Liver (tissue), 9 donors: ENCODE results near the gene SHF. TPM values are rescaled to one million over a fixed set of nuclear protein-coding genes. Genes with fewer than 3 reads are reported as not detected.
A peak's percentile ranks its signal among the peaks of the same experiment; 100 is the strongest.

Experiments used
- DNase-seq: peaks from one replicate; pipeline ENCODE4 v3.0.0-alpha.2; 2017; ENCODE audit warnings: low spot score
- H3K27ac ChIP-seq, 2 donors: one replicate each; pipeline ENCODE4 v1.7.0; 2013; ENCODE audit warnings: inconsistent platforms in 2 of 2, low read length in 2 of 2, control low read depth in 1 of 2, low read depth in 1 of 2, mild to moderate bottlenecking in 1 of 2
- H3K27me3 ChIP-seq, 4 donors: one replicate each; pipeline versions ENCODE4 v1.6.1 to v1.7.0; 2013; ENCODE audit warnings: low read length in 3 of 4, inconsistent platforms in 1 of 4, mild to moderate bottlenecking in 1 of 4, moderate library complexity in 1 of 4; ENCODE audit not compliant: control insufficient read depth in 4 of 4, insufficient read depth in 4 of 4
- H3K36me3 ChIP-seq, 4 donors: one replicate each; pipeline versions ENCODE4 v1.6.1 to v1.7.0; 2013; ENCODE audit warnings: low read length in 3 of 4, mild to moderate bottlenecking in 3 of 4, low read depth in 1 of 4, moderate library complexity in 1 of 4; ENCODE audit not compliant: control insufficient read depth in 4 of 4, insufficient read depth in 3 of 4
- H3K4me1 ChIP-seq, 4 donors: one replicate each; pipeline versions ENCODE4 v1.6.1 to v1.7.0; 2013; ENCODE audit warnings: low read length in 3 of 4, mild to moderate bottlenecking in 3 of 4, moderate library complexity in 1 of 4; ENCODE audit not compliant: control insufficient read depth in 4 of 4, insufficient read depth in 4 of 4
- H3K4me3 ChIP-seq, 3 donors: one replicate each; pipeline versions ENCODE4 v1.6.1 to v1.7.0; 2013; ENCODE audit warnings: low read length in 3 of 3, control low read depth in 1 of 3, low read depth in 1 of 3, mild to moderate bottlenecking in 1 of 3
- H3K9ac ChIP-seq, 2 donors: one replicate each; pipeline ENCODE4 v1.7.0; 2013; ENCODE audit warnings: low read length in 2 of 2, mild to moderate bottlenecking in 2 of 2, moderate library complexity in 2 of 2, control low read depth in 1 of 2, low read depth in 1 of 2
- H3K9me3 ChIP-seq, 4 donors: one replicate each; pipeline versions ENCODE4 v1.6.1 to v1.7.0; 2013; ENCODE audit warnings: low read length in 3 of 4; ENCODE audit not compliant: control insufficient read depth in 4 of 4
- EGR1 ChIP-seq, 2 donors: IDR thresholded peaks; 2 replicates each; pipeline ENCODE4 v1.6.1; 2016 to 2018; ENCODE audit warnings: antibody characterized with exemption in 2 of 2, low read depth in 2 of 2
- FOXA2 ChIP-seq: IDR thresholded peaks from 2 replicates; pipeline ENCODE4 v1.6.1; 2016; ENCODE audit warnings: antibody characterized with exemption
- GABPA ChIP-seq, 2 donors: IDR thresholded peaks in 1 of 2; conservative IDR thresholded peaks in 1 of 2; 2 replicates each; pipeline ENCODE4 v1.6.1; 2016; ENCODE audit warnings: antibody characterized with exemption in 2 of 2, mild to moderate bottlenecking in 1 of 2, moderate library complexity in 1 of 2
- HNF4A ChIP-seq, 2 donors: conservative IDR thresholded peaks; 2 replicates each; pipeline ENCODE4 v1.6.1; 2016; ENCODE audit warnings: antibody characterized with exemption in 2 of 2, mild to moderate bottlenecking in 2 of 2
- HNF4G ChIP-seq: IDR thresholded peaks from 2 replicates; pipeline ENCODE4 v1.6.1; 2016; ENCODE audit warnings: antibody characterized with exemption
- JUND ChIP-seq, 2 donors: IDR thresholded peaks; 2 replicates each; pipeline ENCODE4 v1.6.1; 2016; ENCODE audit warnings: antibody characterized with exemption in 2 of 2
- NR2F2 ChIP-seq: IDR thresholded peaks from 2 replicates; pipeline ENCODE4 v1.6.1; 2016; ENCODE audit warnings: antibody characterized with exemption
- RAD21 ChIP-seq, 2 donors: IDR thresholded peaks; 2 replicates each; pipeline ENCODE4 v1.6.1; 2016; ENCODE audit warnings: antibody characterized with exemption in 2 of 2, mild to moderate bottlenecking in 2 of 2
- RXRA ChIP-seq, 2 donors: IDR thresholded peaks; 2 replicates each; pipeline ENCODE4 v1.6.1; 2017 to 2018; ENCODE audit warnings: antibody characterized with exemption in 2 of 2, mild to moderate bottlenecking in 1 of 2
- TAF1 ChIP-seq: conservative IDR thresholded peaks from 2 replicates; pipeline ENCODE4 v1.6.1; 2016; ENCODE audit warnings: antibody characterized with exemption, mild to moderate bottlenecking
- WGBS: extraction: QIAGEN DNeasy Blood & Tissue Kit; methylation state at CpG from one replicate; pipeline ENCODE4 v1.1.7; 2013; 5-methylcytosine and 5-hydroxymethylcytosine counted together
- polyA plus RNA-seq, 2 donors: library from polyadenylated mRNA; stranded (reverse) in 1 of 2; unstranded in 1 of 2; fragments of 200-250 nt in 1 of 2; fragments of >200 nt in 1 of 2; fragmentation: Nextera tagmentation in 1 of 2; extraction: Ambion mirVana in 1 of 2; gene quantifications; one replicate each; pipeline versions ENCODE4 v1.2.1 to v1.2.3, GENCODE V29; 2013 to 2015
- total RNA-seq, 2 donors: library from RNA; depleted of rRNA; stranded (reverse); fragments of >200 nt; gene quantifications; one replicate each; pipeline ENCODE4 v1.2.3, GENCODE V29; 2014
- TF ChIP-seq, protein P1 (sequence below): IDR thresholded peaks from 2 replicates; pipeline ENCODE4 v1.6.1; 2016; ENCODE audit warnings: antibody characterized with exemption, mild to moderate bottlenecking
- TF ChIP-seq, protein P2 (sequence below): IDR thresholded peaks from 2 replicates; pipeline ENCODE4 v1.6.1; 2016; ENCODE audit warnings: antibody characterized with exemption
- TF ChIP-seq, protein P3 (sequence below): IDR thresholded peaks from 2 replicates; pipeline ENCODE4 v1.6.1; 2016; ENCODE audit warnings: antibody characterized with exemption
- TF ChIP-seq, protein P4 (sequence below): IDR thresholded peaks from 2 replicates; pipeline ENCODE4 v1.6.1; 2016; ENCODE audit warnings: antibody characterized with exemption
- donor health status: healthy.
- donor health status: healthy.
- donor health status: healthy.
- donor health status: healthy.
- donor health status: healthy.

SHF gene
- total and polyA plus RNA-seq, 4 donors: 4.7 to 15.7 (median 10.1) TPM

DNA sequence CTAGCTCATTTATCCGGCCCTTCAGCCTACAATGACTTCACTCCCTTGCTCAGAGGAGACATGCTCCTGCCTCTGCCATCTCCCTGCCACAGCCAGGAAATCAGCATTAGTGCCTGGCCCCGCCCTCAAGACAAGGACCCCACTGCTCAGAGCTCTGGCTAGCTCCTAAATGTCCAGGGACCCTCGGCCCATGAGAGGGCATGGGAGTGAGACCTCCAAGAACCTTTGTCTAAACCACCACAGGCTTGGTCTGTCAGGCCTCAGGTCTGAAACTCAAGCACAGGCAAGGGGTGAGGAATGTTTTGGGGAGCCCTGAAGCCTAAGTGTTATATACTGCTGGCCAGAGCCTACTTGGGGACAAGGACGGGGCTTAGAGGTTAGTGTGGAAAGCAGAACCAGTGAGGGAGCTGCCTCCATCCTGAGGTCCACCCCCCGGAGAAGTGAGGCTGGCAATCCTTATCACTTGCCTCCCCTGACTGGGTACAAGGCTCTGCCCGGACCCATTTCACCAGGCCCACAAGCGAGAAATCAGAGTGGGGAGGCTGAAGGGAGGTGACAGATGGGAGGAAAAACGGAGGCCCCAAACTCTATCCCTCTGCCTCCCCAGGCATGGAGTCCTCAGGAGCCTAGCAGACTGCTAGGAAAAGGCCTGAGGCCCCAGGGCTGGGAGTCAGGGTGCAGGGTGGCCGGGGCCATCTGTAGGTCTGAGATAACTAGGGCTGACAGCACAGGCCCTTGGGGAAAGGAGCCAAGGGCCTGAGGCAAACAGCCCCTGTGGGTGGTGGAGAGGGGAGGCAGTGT, 18.8 kb downstream of the SHF start:
- Histone ChIP-seq H3K36me3 (peaks cover 2 to 13% (median 2%) of the 10 kb centered on the region in 4 donors), H3K9ac (no peak overlapping the region), H3K9me3 (no peaks in the 10 kb centered on the region), H3K4me1 (peaks cover 0 to 3% (median 2%) of the 10 kb centered on the region in 4 donors), H3K27me3 (no peaks in the 10 kb centered on the region), H3K27ac (no peak overlapping the region), H3K4me3 (no peak overlapping the region)
- TF ChIP-seq RAD21 (IDR thresholded peaks at IDR 0.05) (no peak), FOXA2 (no peak), EGR1 (IDR thresholded peaks at IDR 0.05; ENCODE audit: low read depth in 2 of 2) (no peak), HNF4A (conservative IDR thresholded peaks at IDR 0.05) (no peak), HNF4G (no peak), TAF1 (no peak), NR2F2 (no peak), GABPA (IDR thresholded peaks at IDR 0.05 in 1 of 2, conservative IDR thresholded peaks at IDR 0.05 in 1 of 2) (no peak), JUND (IDR thresholded peaks at IDR 0.05) (no peak), RXRA (IDR thresholded peaks at IDR 0.05) (no peak)
- TF ChIP-seq, protein P1, sequence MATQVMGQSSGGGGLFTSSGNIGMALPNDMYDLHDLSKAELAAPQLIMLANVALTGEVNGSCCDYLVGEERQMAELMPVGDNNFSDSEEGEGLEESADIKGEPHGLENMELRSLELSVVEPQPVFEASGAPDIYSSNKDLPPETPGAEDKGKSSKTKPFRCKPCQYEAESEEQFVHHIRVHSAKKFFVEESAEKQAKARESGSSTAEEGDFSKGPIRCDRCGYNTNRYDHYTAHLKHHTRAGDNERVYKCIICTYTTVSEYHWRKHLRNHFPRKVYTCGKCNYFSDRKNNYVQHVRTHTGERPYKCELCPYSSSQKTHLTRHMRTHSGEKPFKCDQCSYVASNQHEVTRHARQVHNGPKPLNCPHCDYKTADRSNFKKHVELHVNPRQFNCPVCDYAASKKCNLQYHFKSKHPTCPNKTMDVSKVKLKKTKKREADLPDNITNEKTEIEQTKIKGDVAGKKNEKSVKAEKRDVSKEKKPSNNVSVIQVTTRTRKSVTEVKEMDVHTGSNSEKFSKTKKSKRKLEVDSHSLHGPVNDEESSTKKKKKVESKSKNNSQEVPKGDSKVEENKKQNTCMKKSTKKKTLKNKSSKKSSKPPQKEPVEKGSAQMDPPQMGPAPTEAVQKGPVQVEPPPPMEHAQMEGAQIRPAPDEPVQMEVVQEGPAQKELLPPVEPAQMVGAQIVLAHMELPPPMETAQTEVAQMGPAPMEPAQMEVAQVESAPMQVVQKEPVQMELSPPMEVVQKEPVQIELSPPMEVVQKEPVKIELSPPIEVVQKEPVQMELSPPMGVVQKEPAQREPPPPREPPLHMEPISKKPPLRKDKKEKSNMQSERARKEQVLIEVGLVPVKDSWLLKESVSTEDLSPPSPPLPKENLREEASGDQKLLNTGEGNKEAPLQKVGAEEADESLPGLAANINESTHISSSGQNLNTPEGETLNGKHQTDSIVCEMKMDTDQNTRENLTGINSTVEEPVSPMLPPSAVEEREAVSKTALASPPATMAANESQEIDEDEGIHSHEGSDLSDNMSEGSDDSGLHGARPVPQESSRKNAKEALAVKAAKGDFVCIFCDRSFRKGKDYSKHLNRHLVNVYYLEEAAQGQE: no peak
- TF ChIP-seq, protein P2, sequence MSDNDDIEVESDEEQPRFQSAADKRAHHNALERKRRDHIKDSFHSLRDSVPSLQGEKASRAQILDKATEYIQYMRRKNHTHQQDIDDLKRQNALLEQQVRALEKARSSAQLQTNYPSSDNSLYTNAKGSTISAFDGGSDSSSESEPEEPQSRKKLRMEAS: no peak
- TF ChIP-seq, protein P3, sequence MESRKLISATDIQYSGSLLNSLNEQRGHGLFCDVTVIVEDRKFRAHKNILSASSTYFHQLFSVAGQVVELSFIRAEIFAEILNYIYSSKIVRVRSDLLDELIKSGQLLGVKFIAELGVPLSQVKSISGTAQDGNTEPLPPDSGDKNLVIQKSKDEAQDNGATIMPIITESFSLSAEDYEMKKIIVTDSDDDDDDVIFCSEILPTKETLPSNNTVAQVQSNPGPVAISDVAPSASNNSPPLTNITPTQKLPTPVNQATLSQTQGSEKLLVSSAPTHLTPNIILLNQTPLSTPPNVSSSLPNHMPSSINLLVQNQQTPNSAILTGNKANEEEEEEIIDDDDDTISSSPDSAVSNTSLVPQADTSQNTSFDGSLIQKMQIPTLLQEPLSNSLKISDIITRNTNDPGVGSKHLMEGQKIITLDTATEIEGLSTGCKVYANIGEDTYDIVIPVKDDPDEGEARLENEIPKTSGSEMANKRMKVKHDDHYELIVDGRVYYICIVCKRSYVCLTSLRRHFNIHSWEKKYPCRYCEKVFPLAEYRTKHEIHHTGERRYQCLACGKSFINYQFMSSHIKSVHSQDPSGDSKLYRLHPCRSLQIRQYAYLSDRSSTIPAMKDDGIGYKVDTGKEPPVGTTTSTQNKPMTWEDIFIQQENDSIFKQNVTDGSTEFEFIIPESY: no peak
- TF ChIP-seq, protein P4, sequence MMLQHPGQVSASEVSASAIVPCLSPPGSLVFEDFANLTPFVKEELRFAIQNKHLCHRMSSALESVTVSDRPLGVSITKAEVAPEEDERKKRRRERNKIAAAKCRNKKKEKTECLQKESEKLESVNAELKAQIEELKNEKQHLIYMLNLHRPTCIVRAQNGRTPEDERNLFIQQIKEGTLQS: no peak
- WGBS: 91% methylated on average over 9 of the region's 9 CpGs
- DNase-seq: peak; percentile 70

DNA sequence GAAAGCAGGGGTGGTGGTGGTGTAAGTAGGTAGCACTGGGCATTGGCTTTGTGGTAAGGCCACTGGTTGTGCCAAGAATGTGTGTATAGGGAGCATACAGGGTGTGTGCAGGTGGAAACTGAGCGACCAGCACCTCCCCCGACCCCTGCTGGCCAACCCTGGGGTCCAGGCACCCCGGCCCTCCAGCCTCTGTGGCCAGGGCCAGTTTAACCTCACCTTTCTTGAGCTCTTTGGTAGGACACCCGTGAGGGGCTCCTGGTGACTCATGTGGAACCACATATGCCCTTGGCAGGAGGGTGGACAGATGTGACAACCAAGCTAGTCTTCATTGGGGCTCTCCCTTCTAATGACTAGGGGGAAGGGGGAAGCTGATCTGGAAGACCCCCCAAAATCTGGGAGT, 19.5 kb downstream of the SHF start:
- Histone ChIP-seq H3K27me3 (no peaks in the 10 kb centered on the region), H3K27ac (no peak overlapping the region), H3K4me3 (no peak overlapping the region), H3K4me1 (peaks cover 2 to 7% (median 2%) of the 10 kb centered on the region in 4 donors), H3K9ac (no peak overlapping the region), H3K9me3 (no peaks in the 10 kb centered on the region), H3K36me3 (peaks cover 0 to 6% (median 2%) of the 10 kb centered on the region in 4 donors)
- 97% methylated on average over 4 of the region's 4 CpGs for WGBS
- TF ChIP-seq HNF4A (conservative IDR thresholded peaks at IDR 0.05): no peak
- TF ChIP-seq, protein P1: no peak
- no peak for TF ChIP-seq EGR1 (IDR thresholded peaks at IDR 0.05; ENCODE audit: low read depth in 2 of 2)
- no peak for TF ChIP-seq GABPA (IDR thresholded peaks at IDR 0.05 in 1 of 2, conservative IDR thresholded peaks at IDR 0.05 in 1 of 2)
- no peak for TF ChIP-seq TAF1
- TF ChIP-seq JUND (IDR thresholded peaks at IDR 0.05): no peak
- TF ChIP-seq, protein P3: no peak
- no peak for TF ChIP-seq NR2F2
- no peak for TF ChIP-seq HNF4G
- DNase-seq: no peak
